Bronchial epithelial cell (primary cell): ENCODE measurements around the gene GAPDHS. TPM values are rescaled to one million over a fixed set of nuclear protein-coding genes. Genes with fewer than 3 reads are reported as not detected.

Experiments used
- DNase-seq: peaks from one replicate; pipeline ENCODE4 v3.0.0-alpha.2; 2010; ENCODE audit warnings: low read depth
- FAIRE-seq: peaks from 2 replicates; lab custom pipeline; 2011; peaks lifted over from hg19 to GRCh38; lab: Jason Lieb, UNC
- H3K27me3 ChIP-seq: 2 replicates; pipeline ENCODE4 v1.5.1; 2011; ENCODE audit warnings: low read length; ENCODE audit not compliant: control insufficient read depth, insufficient read depth
- H3K36me3 ChIP-seq: 2 replicates; pipeline ENCODE4 v1.5.1; 2011; ENCODE audit warnings: low read length; ENCODE audit not compliant: control insufficient read depth, insufficient read depth
- H3K4me3 ChIP-seq: 2 replicates; pipeline ENCODE4 v1.5.1; 2011; ENCODE audit warnings: mild to moderate bottlenecking, low read depth, low read length, control low read depth
- CTCF ChIP-seq: IDR thresholded peaks from 2 replicates; pipeline ENCODE4 v1.5.1; 2011; ENCODE audit warnings: mild to moderate bottlenecking, moderate library complexity, low read length, control low read depth, inconsistent platforms; ENCODE audit not compliant: insufficient read depth, severe bottlenecking
- total RNA-seq: library from RNA; depleted of rRNA; stranded (reverse); fragments of >200 nt; gene quantifications from 2 replicates; pipeline ENCODE4 v1.2.1, GENCODE V29; 2014

The GAPDHS gene
- total RNA-seq, 1 donor from 2014 or later, result not detected

GRCh38 chr19:35553385-35554000 lies 20.2 kb downstream of the GAPDHS start:
- DNase-seq, result no peak
- Histone ChIP-seq H3K36me3 (peaks cover 2% of the 10 kb centered on the region), H3K27me3 (no peaks in the 10 kb centered on the region), H3K4me3 (no peak overlapping the region)
- no peak for FAIRE-seq
- no peak for TF ChIP-seq CTCF

GRCh38 chr19:35554076-35554475 lies 20.8 kb downstream of the GAPDHS start:
- no peak overlapping the region for H3K4me3 ChIP-seq
- H3K27me3 ChIP-seq, result no peaks in the 10 kb centered on the region
- peaks cover 2% of the 10 kb centered on the region for H3K36me3 ChIP-seq
- TF ChIP-seq CTCF, result no peak
- DNase-seq, result no peak
- no peak for FAIRE-seq

- FAIRE-seq (no peak), DNase-seq (no peak)
- H3K36me3 ChIP-seq, result no peaks in the 10 kb centered on the region
- no peak overlapping the region for H3K4me3 ChIP-seq
- H3K27me3 ChIP-seq, result no peaks in the 10 kb centered on the region
- TF ChIP-seq CTCF, result no peak
These were observed 22.2 kb downstream of the GAPDHS start for GRCh38 chr19:35555301-35556005.

GRCh38 chr19:35556025-35556590 lies 22.9 kb downstream of the GAPDHS start:
- DNase-seq (no peak), FAIRE-seq (no peak)
- Histone ChIP-seq H3K27me3 (no peaks in the 10 kb centered on the region), H3K4me3 (no peak overlapping the region), H3K36me3 (no peaks in the 10 kb centered on the region)
- no peak for TF ChIP-seq CTCF

- H3K27me3 ChIP-seq, result no peaks in the 10 kb centered on the region
- no peak for TF ChIP-seq CTCF
- FAIRE-seq, result no peak
These were observed 23.7 kb downstream of the GAPDHS start for GRCh38 chr19:35556846-35557538.

More at GRCh38 chr19:35556846-35557538, 23.7 kb downstream of the GAPDHS start:
- Histone ChIP-seq H3K36me3 (no peaks in the 10 kb centered on the region), H3K4me3 (no peak overlapping the region)
- DNase-seq, result no peak
